Suppressor macrophage (primary cell): ENCODE data around the gene OR6M1.

ENCODE experiments used
- DNase-seq, 4 experiments: peaks; one replicate each; pipeline ENCODE4 v3.0.0-alpha.2; 2020 to 2022

The OR6M1 gene

GRCh38 chr11:123775715-123776549 lies 30.2 kb downstream of the OR6M1 start:
- no peak for DNase-seq

GRCh38 chr11:123775289-123775688 lies 30.9 kb downstream of the OR6M1 start:
- no peak for DNase-seq

GRCh38 chr11:123773959-123774358 lies 32.2 kb downstream of the OR6M1 start:
- no peak for DNase-seq

DNA sequence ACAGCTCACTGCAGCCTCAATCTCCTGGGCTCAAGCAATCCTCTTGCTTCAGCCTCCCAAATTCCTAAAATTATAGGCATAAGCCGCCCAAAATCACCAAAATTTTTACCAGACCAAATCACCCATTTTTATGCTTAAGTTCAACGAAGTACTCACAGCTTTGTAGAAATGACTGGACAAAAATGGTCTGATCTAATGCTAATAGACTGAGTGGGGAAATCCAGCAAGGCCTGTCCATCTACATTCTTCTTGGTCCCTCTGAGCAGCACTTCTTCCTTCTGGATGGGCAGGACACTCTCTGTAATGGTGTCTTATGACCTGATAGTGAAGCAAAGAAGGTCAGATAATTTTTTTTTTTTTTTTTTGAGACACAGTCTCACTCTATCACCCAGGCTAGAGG lies 33.1 kb downstream of the OR6M1 start:
- DNase-seq: no peak

- no peak for DNase-seq
Measured at GRCh38 chr11:123771664-123772063, 34.5 kb downstream of the OR6M1 start.

DNA sequence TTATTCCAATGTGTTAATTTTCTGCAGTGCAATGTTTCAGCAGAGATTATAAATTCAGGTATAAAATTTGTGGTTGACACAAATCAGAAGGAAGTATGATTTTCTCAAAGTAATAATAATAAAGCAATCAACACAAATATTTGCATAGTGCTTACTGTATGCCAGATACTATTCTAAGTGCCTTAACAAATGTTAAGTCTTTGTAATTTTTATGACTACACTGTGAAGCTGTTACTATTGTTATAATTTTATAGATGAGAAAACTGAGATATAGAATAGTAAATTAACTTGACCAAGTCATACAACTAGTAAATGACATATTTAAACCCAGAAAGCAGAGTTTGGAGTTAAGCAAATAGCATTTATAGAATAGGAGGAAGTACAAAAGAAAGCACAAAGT lies 35.4 kb downstream of the OR6M1 start:
- no peak for DNase-seq

DNA sequence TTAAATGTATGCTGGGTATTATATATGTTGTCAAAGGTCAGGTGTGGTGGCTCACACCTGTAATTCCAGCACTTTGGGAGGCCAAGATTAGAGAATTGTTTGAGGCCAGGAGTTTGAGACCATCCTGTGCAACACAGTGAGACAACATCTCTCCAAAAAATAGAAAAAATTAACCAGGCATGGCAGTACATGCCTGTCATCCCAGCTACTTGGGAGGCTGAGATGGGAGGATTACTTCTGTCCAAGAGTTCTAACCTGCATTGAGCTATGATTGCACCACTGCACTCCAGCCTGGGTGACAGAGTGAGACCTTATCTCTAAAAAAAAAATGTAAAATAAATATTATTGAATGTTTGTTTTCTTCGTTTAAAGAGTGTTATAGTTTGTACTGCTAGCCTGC lies 40.5 kb downstream of the OR6M1 start:
- DNase-seq: no peak

DNA sequence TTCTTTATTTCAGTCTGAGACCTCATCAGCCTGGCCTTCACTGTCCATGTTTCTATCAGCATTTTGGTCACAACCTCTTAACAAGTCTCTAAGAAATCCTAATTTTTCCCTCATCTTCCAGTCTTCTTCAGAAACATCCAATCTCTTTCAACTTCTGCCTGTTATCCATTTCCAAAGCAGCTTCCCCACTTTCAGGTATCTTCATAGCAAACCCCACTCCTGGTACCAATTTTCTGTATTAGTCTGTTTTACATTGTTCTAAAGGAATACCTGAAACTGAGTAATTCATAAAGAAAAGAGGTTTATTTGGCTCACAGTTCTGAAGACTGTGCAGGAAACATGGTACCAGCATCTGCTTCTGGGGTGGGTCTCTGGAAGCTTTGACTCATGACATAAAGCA lies 43.7 kb downstream of the OR6M1 start:
- no peak for DNase-seq

- DNase-seq: no peak
Measured at GRCh38 chr11:123760894-123761293, 45.3 kb downstream of the OR6M1 start.

GRCh38 chr11:123757976-123758375 lies 48.2 kb downstream of the OR6M1 start:
- no peak for DNase-seq

DNA sequence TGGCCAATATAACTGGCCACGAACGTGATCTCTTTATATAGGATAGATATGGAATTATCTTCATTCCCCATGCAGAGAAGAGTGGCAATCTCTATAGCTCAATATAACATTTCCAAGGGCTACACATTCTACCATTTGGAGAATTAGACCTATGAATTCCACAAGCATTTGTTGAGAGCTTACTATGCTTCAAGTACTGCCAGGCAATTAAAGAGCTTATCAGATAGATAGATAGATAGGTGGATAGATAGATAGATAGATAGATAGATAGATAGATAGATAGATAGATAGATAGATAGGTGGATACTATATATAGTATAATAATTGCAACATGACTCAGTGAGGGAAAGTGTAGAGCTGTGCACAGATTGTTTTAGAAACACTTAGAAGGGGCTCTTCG lies 50.3 kb downstream of the OR6M1 start:
- DNase-seq: no peak
